Keratinocyte (primary cell): ENCODE data around the gene GCK. TPM values are rescaled to one million over a fixed set of nuclear protein-coding genes. Genes with fewer than 3 reads are reported as not detected.

ENCODE experiments used
- DNase-seq: peaks from one replicate; pipeline ENCODE4 v3.0.0-alpha.2; 2011; ENCODE audit warnings: low read depth, missing footprints, low spot score
- FAIRE-seq: peaks from 2 replicates; lab custom pipeline; 2011; peaks lifted over from hg19 to GRCh38; lab: Jason Lieb, UNC
- H2AFZ ChIP-seq: 2 replicates; pipeline ENCODE4 v1.6.0; 2012; ENCODE audit warnings: low read length, control low read depth, inconsistent platforms; ENCODE audit not compliant: control insufficient read depth
- H3K27ac ChIP-seq: 2 replicates; pipeline ENCODE4 v1.5.1; 2011; ENCODE audit warnings: low read length; ENCODE audit not compliant: control insufficient read depth, insufficient read depth
- H3K27me3 ChIP-seq: 3 replicates; pipeline ENCODE4 v1.6.0; 2011; ENCODE audit warnings: low read length; ENCODE audit not compliant: control insufficient read depth, insufficient read depth; ENCODE audit errors: extremely low read depth
- H3K36me3 ChIP-seq, 2 experiments: 2 replicates in 1 of 2; 3 replicates in 1 of 2; pipeline ENCODE4 v1.5.1; 2011; ENCODE audit warnings: low read length in 2 of 2, mild to moderate bottlenecking in 1 of 2; ENCODE audit not compliant: control insufficient read depth in 2 of 2, insufficient read depth in 2 of 2; ENCODE audit errors: extremely low read depth in 1 of 2
- H3K4me1 ChIP-seq: 3 replicates; pipeline ENCODE4 v1.5.1; 2011; ENCODE audit warnings: low read length; ENCODE audit not compliant: control insufficient read depth, insufficient read depth; ENCODE audit errors: extremely low read depth
- H3K4me2 ChIP-seq: 3 replicates; pipeline ENCODE4 v1.6.0; 2011; ENCODE audit warnings: low read depth, low read length; ENCODE audit not compliant: control insufficient read depth, insufficient read depth; ENCODE audit errors: extremely low read depth
- H3K4me3 ChIP-seq, 3 experiments: fragments of 200-600 bp in 1 of 3; sonication (generic) in 1 of 3; 2 replicates in 2 of 3; 3 replicates in 1 of 3; pipeline ENCODE4 v1.5.1; 2011 to 2016; ENCODE audit warnings: low read length in 3 of 3, mild to moderate bottlenecking in 3 of 3, control low read depth in 2 of 3, inconsistent platforms in 1 of 3, low read depth in 1 of 3, mixed read lengths in 1 of 3, mixed run types in 1 of 3, moderate library complexity in 1 of 3; ENCODE audit not compliant: control insufficient read depth in 2 of 3, insufficient read depth in 2 of 3; ENCODE audit errors: extremely low read depth in 1 of 3
- H3K79me2 ChIP-seq: 2 replicates; pipeline ENCODE4 v1.6.0; 2012; ENCODE audit warnings: low read length; ENCODE audit not compliant: control insufficient read depth, insufficient read depth
- H3K9ac ChIP-seq: 3 replicates; pipeline ENCODE4 v1.6.0; 2011; ENCODE audit warnings: low read length; ENCODE audit not compliant: control insufficient read depth, insufficient read depth; ENCODE audit errors: extremely low read depth
- H3K9me1 ChIP-seq: 3 replicates; pipeline ENCODE4 v1.6.0; 2011; ENCODE audit warnings: low read length; ENCODE audit not compliant: control insufficient read depth, insufficient read depth; ENCODE audit errors: extremely low read depth
- H3K9me3 ChIP-seq: 2 replicates; pipeline ENCODE4 v1.5.1; 2012; ENCODE audit warnings: low read depth, low read length; ENCODE audit not compliant: control insufficient read depth
- H4K20me1 ChIP-seq: 3 replicates; pipeline ENCODE4 v1.6.0; 2011; ENCODE audit warnings: low read length; ENCODE audit not compliant: control insufficient read depth, insufficient read depth; ENCODE audit errors: extremely low read depth
- EZH2 ChIP-seq: IDR thresholded peaks from one replicate; pipeline ENCODE4 v1.6.1; 2012; ENCODE audit warnings: inconsistent platforms, mild to moderate bottlenecking, low read length, moderate library complexity
- dilution Hi-C: fragments of 300-500 bp; cut with MboI; formaldehyde crosslinking; loops from one replicate; pipeline ENCODE4 v1.7.0; 2020; ENCODE audit warnings: low sequenced_read_pairs; ENCODE audit not compliant: extremely low pct_ligation_motif_present
- polyA plus RNA-seq, 5 experiments: library from polyadenylated mRNA; depleted of rRNA in 3 of 5; stranded (reverse) in 3 of 5; stranded (forward) in 1 of 5; unstranded in 1 of 5; fragments of >200 nt; gene quantifications; 1 replicate in 1 of 5; 2 replicates in 3 of 5; 3 replicates in 1 of 5; pipeline versions ENCODE4 v1.2.1 to v1.2.3, GENCODE V29; 2011 to 2012; ENCODE audit warnings: missing spikeins in 2 of 5, low read depth in 1 of 5, low replicate concordance in 1 of 5
- TF ChIP-seq, protein P1 (sequence below), 3 experiments: IDR thresholded peaks in 1 of 3; conservative IDR thresholded peaks in 1 of 3; optimal IDR thresholded peaks in 1 of 3; 2 replicates in 2 of 3; 3 replicates in 1 of 3; pipeline versions ENCODE3 to v1.5.1; 2011; ENCODE audit warnings: low read length in 3 of 3, mild to moderate bottlenecking in 3 of 3, moderate library complexity in 2 of 3, control low read depth in 1 of 3, inconsistent platforms in 1 of 3; ENCODE audit not compliant: insufficient read depth in 2 of 3; ENCODE audit errors: extremely low read depth in 1 of 3

GCK gene
- polyA plus RNA-seq, 1 donor (not counting 4 experiments of a cell fraction or from before 2014, with no cell fraction given) = not detected

DNA sequence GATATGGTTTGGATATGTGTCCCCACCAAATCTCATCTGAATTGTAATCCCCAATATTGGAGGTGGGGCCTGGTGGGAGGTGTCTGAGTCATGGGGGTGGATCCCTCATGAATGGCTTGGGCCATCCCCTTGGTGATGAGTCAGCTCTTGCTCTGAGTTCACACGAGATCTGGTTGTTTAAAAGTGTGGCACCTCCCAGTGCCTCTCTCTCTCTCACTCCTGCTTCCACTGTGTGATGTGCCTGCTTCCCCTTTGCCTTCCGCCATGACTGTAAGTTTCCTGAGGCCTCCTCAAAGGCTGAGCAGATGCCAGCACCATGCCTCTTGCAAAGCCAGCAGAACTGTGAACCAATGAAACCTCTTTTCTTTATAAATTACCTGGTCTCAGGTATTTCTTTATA, 4.8 kb upstream of the GCK start:
- no peaks in the 10 kb centered on the region for H4K20me1 ChIP-seq
- H3K4me1 ChIP-seq = peaks cover 5% of the 10 kb centered on the region
- DNase-seq (no peak), FAIRE-seq (no peak)
- no peak overlapping the region for H3K4me3 ChIP-seq
- no peak overlapping the region for H3K9ac ChIP-seq
- no peak for TF ChIP-seq EZH2
- H3K9me3 ChIP-seq = no peaks in the 10 kb centered on the region
- no peak overlapping the region for H2AFZ ChIP-seq
- no peak overlapping the region for H3K27ac ChIP-seq
- H3K9me1 ChIP-seq = no peaks in the 10 kb centered on the region
- H3K36me3 ChIP-seq = no peaks in the 10 kb centered on the region
- peaks cover 4% of the 10 kb centered on the region for H3K27me3 ChIP-seq
- dilution Hi-C loops = no loop called here
- no peaks in the 10 kb centered on the region for H3K79me2 ChIP-seq
- no peak overlapping the region for H3K4me2 ChIP-seq

DNA sequence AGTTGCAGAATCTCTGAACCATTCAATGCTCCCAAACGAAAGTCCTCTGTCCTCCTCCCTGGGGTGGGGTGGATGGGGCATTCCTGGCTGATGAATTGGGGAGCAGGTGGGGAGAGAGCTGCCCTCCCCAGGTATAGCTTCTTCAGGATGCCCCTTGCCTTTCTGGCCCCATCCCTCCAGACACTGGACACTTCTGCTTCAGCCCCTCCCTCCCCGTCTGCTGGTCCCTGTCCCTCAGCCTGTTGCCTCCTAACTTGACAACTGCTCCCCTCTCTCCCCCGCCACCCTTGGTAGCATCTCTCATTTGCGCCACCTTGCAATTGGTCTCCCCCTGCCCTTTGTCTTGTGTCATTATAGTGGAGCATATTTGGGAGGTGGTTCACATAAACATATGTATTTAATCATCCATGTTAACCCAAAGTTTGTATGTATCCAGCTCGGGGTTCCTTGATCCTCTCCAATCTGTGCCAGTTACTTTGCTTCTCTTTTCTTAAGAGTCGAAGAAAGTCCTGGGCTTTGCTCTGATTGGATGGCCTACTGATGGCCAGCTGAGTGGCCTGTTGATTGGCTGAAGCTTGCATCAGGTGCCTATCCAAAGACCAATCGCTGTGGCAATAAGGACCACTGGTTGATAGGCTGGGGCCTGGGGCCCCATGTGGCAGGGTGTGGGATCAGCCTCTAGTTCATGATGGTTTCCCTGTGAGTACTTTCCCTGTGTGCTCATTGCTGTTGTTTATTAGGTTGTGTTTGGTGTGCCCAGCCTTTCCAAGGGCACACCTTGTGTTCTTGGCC, 4.0 kb upstream of the GCK start:
- DNase-seq = no peak
- no peak for FAIRE-seq
- H3K4me1 ChIP-seq = peaks cover 5% of the 10 kb centered on the region
- H2AFZ ChIP-seq = no peak overlapping the region
- H3K36me3 ChIP-seq = no peaks in the 10 kb centered on the region
- H4K20me1 ChIP-seq = no peaks in the 10 kb centered on the region
- dilution Hi-C loops = no loop called here
- H3K9ac ChIP-seq = no peak overlapping the region
- H3K9me3 ChIP-seq = no peaks in the 10 kb centered on the region
- H3K4me2 ChIP-seq = no peak overlapping the region
- H3K79me2 ChIP-seq = no peaks in the 10 kb centered on the region
- H3K4me3 ChIP-seq = no peak overlapping the region
- TF ChIP-seq EZH2 = no peak
- TF ChIP-seq, protein P1, sequence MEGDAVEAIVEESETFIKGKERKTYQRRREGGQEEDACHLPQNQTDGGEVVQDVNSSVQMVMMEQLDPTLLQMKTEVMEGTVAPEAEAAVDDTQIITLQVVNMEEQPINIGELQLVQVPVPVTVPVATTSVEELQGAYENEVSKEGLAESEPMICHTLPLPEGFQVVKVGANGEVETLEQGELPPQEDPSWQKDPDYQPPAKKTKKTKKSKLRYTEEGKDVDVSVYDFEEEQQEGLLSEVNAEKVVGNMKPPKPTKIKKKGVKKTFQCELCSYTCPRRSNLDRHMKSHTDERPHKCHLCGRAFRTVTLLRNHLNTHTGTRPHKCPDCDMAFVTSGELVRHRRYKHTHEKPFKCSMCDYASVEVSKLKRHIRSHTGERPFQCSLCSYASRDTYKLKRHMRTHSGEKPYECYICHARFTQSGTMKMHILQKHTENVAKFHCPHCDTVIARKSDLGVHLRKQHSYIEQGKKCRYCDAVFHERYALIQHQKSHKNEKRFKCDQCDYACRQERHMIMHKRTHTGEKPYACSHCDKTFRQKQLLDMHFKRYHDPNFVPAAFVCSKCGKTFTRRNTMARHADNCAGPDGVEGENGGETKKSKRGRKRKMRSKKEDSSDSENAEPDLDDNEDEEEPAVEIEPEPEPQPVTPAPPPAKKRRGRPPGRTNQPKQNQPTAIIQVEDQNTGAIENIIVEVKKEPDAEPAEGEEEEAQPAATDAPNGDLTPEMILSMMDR (optimal IDR thresholded peaks at IDR 0.05 in 1 of 3, IDR thresholded peaks at IDR 0.05 in 1 of 3, conservative IDR thresholded peaks at IDR 0.05 in 1 of 3; ENCODE audit: extremely low read depth in 1 of 3, insufficient read depth in 2 of 3, low read length in 3 of 3) = no peak
- no peak overlapping the region for H3K27ac ChIP-seq
- H3K9me1 ChIP-seq = no peaks in the 10 kb centered on the region
- H3K27me3 ChIP-seq = peaks cover 4% of the 10 kb centered on the region
